ENCODE measurements around the gene RBMS3.

RBMS3 gene

DNA sequence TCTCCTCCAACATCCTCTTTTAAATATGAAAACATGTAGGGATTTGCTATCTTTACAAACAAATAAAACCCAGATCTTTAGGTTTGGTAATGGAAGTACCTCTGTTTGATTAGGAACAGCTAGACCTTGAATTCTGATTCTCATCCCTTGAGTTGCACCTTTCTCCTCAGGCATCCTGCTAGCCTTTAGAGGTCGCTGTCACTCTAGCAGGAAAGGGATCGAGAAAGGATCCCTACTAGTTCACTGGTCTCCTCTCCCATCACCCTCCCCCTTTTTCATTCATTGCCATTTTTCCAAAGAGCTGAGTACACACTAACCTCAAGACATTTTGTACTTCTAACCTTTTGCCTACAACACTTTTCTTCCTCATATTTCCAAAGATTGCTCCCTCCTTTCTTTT is 569.8 kb downstream of the RBMS3 start:
- DNase-seq, result no peak

DNA sequence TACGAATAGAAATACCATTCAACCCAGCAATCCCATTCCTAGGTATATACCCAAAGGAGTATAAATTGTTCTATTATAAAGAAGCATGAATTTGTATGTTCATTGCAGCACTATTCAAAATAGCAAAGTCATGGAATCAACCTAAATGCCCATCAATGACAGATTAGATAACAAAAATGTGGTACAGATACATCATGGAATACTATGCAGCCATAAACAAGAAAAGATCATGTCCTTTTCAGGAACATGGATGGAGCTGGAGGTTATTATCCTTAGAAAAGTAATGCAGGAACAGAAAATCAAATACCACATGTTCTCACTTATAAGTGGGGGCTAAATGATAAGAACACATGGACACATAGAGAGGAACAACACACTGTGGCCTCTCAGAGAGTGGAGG is 571.9 kb downstream of the RBMS3 start:
- DNase-seq, result no peak

DNA sequence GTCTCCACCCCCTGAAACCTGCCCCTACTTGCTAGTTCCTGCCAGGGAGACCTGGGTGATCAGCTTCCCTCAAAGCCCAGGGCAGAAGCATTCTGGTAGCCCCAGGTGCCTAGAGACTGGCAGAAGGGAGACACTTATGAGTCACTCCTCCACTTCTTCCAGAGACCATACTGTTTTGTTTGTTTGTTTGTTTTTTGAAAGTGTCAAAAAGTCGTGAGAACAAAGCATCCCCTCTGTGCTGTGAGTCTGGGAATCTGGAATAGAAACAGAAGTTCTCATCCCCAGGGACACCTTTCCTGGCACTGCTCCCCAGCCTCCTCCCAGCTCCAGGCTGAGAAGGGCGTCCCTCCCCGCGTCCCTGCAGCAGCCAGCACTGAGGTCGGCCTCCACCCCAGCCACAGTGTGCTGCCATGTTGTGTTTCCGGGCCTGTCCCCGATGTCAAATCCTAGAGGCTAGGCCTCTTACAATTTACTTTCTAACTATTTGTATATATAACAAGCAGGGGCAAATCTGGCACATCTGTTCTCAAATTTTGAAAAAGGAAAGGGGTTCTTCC is 573.0 kb downstream of the RBMS3 start:
- no peak for DNase-seq

DNA sequence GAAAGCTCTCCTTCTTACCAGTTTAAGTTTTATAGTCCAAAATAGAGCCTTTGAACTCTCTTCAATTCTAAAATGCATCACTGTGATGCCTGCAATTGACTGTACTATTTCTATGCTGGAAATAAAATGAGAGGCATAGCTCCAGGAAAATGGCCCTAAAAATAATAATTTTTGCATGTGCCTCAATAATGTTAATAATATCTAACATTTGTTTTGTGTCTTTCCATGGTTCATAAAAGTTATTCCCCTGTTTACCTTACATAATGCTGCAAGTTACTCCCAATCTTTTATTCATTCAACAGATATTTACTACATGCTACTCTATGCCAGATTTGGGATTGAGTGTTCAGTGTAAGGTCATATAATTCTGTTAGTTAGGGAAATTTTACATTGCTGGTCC is 574.0 kb downstream of the RBMS3 start:
- no peak for DNase-seq

GRCh38 chr3:29859726-29860270 is 578.9 kb downstream of the RBMS3 start:
- DNase-seq, result no peak

GRCh38 chr3:29864809-29865208 is 583.9 kb downstream of the RBMS3 start:
- DNase-seq, result no peak

DNA sequence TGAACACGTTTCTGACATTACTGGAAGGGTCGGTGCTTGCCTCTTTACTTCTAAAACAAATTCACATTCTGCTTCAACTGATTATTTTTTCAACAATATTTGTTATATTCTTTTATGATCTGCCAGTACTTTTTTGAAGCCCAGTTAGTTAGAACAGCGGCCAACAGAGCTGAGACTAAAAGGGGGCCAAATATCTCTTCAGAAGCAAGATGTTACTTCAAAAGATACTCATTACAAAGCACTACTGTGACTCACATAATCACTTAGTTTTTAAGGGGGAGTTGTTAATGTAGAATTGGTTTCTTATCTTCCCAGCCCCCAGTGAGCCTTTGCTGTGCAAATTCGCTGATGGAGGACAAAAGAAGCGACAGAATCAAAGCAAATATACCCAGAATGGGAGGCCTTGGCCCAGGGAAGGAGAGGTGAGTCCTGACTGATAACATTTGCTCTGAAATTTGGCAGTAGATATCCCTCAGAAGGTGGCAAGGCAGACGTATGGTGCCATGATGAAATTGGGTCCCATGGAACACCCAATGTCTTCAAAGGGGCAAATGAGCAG is 587.8 kb downstream of the RBMS3 start:
- no peak for DNase-seq

GRCh38 chr3:29870136-29870535 is 589.3 kb downstream of the RBMS3 start:
- no peak for DNase-seq

GRCh38 chr3:29871087-29871486 is 590.2 kb downstream of the RBMS3 start:
- no peak for DNase-seq

GRCh38 chr3:29880809-29881208 is 599.9 kb downstream of the RBMS3 start:
- DNase-seq, result no peak

DNA sequence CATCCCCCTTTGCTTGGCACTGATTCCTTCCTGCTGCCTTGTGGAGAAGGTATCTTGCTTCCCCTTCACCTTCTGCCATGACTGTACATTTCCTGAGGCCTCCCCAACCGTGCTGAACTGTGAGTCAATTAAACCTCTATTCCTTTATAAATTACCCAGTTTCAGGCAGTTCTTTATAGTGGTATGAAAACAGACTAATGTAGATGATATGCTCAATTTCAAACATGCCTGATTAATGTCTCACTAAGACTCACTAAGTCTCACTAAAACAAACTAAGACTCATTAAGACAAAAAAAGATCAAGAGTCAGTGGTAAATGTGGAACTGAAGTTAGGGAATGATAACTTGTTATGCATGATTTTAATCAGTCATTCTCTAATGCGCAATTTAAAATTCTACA is 606.6 kb downstream of the RBMS3 start:
- no peak for DNase-seq

DNA sequence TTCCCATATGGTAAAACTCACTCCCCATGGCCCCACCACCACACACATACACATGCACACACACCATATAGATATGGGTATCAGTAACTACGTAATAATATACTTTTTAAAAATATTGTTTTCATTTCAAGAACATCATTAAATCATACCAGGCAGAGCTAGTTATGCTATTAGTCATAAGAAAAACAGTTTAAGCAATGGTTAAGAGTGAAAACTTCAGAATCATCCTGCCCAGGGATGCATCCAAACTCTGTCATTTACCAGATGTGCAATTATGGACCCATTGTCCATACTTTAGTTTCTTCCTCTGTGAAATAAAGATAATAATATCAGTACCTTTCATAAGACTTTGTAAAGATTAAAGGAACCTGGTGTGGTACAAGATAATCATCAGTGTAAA is 608.3 kb downstream of the RBMS3 start:
- no peak for DNase-seq

GRCh38 chr3:29890801-29891200 is 609.9 kb downstream of the RBMS3 start:
- no peak for DNase-seq

GRCh38 chr3:29892976-29893554 is 612.2 kb downstream of the RBMS3 start:
- DNase-seq, result no peak

GRCh38 chr3:29896856-29897255 is 616.0 kb downstream of the RBMS3 start:
- no peak for DNase-seq

GRCh38 chr3:29898171-29898965 is 617.5 kb downstream of the RBMS3 start:
- no peak for DNase-seq

- no peak for DNase-seq
Measured at GRCh38 chr3:29899021-29899420, 618.1 kb downstream of the RBMS3 start.

DNA sequence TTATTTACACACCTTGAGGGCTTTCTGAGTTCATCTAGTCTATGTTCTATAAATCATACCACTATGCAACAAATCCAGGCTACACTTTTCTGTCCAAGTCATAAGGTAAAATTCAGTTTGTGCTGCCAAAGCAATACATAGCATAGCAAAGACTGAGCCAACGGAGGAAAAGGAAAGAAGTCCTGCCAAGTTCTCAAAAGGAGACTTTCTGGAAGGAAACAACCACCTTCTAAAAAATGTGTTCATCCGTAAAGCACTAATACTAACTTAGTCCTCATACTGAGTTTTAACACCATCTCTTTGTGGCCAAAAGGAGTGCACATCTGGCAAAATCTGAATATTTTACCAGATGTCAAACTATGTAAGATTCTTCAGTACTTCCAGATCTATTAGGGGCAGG is 620.2 kb downstream of the RBMS3 start:
- no peak for DNase-seq

DNA sequence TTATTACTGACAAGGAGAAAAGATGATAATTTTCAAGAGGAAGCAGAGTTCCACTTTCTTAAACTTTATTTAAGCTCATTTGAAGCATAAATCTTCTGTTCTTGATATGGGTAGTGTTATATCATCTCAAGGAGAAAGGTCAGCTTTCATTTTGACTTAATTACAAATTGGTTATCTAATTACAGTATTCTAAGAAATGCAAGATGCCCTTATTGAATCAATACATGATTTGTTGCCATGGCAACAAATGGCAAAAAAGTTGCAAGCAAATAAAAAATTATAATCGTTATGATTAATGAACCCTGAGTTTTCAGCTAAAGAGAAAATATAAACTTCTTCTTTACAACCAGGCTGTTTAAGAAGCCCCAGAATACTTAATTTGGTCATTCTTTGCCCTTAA is 622.7 kb downstream of the RBMS3 start:
- DNase-seq, result no peak

DNA sequence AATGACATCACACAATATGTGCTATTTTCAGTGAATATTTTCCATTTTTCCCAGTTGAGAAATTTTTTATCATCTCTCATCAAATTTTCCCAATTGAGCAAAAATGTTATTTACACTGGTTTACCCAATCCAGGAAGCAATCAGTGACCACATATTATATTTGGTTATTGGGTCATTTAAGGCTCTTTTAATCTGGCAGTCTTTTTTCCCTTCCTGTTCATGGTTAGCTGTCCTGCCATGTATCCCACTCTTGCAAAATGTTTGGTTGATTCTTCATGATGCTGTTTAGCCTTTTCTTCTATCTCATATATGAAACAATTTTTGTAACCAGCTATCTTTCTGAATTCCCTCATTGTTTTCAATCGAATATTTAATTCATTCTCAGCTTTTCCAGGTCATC is 626.0 kb downstream of the RBMS3 start:
- no peak for DNase-seq

DNA sequence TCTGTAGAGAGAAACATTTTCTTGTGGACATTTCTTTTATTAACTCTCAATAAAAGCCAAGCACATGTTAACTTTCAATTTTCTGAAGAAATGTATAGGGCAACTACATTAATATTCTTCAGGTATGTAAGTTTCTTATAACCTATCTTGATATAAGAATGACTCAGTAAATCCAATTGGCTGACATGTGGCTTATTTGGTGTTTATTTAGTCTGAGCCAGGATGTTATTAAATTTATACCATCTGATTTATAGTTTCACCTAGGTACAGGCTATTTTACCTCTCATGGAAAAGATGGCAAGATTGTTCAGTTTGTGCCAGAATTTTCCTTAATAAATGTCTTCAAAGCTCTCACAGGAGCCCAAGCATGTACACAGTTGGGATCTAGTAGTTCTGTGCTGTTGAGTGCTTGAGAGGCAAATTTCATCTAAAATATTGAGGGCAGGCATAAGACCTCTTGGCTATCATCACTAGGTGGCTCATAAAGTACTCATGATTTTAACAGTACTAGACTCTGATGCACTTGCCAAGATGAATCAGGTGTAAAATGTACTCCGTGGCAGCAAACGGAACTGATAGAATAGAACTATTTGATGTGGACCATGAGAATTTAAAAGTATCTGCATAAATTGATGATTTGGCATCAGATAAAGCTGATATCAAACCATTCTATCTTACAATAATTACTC is 631.9 kb downstream of the RBMS3 start:
- DNase-seq, result no peak

- no peak for DNase-seq
Measured at GRCh38 chr3:29914861-29915524, 634.1 kb downstream of the RBMS3 start.

DNA sequence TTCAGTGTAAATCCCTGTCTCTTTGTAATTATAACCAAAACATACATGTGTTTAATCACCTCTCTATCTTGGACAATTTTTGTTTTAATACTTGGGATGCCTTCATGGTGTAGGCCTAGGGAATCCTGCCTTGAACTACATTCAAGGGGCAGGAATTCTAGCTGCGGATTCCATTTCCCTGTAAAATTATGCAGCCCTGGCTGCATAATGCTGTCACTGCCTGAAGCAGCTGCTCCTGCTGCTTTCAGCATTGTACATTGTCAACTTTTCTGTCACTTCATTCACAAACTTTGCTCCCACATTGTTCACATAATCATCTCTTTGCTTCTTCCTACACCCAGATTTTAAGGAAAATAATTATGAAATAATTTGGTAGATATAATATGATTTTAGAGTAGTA is 638.7 kb downstream of the RBMS3 start:
- DNase-seq, result no peak

All from cerebellar nuclear complex (tissue), 1 donor.